IMR-90 (cell line): Measurements from ENCODE around the gene CLOCK.

Experiments
- CTCF ChIP-seq: conservative IDR thresholded peaks from 2 replicates; pipeline ENCODE4 v1.5.1; 2012; ENCODE audit warnings: mild to moderate bottlenecking, low read depth, low read length, improper control_type of control experiment
- ELK1 ChIP-seq: fragments of 150-350 bp; IDR thresholded peaks from 2 replicates; pipeline ENCODE4 v1.6.1; 2016; ENCODE audit warnings: low read depth, mild to moderate bottlenecking, low read length, moderate library complexity, borderline replicate concordance
- POLR2A ChIP-seq: IDR thresholded peaks from 2 replicates; pipeline ENCODE4 v1.6.1; 2012; ENCODE audit warnings: mild to moderate bottlenecking, low read depth, low read length
- RAD21 ChIP-seq: IDR thresholded peaks from 2 replicates; pipeline ENCODE4 v1.6.1; 2012; ENCODE audit warnings: low read length, improper control_type of control experiment
- USF2 ChIP-seq: fragments of 150-350 bp; IDR thresholded peaks from 2 replicates; pipeline ENCODE4 v1.6.1; 2017; ENCODE audit warnings: mild to moderate bottlenecking, antibody characterized with exemption, low read length, low read depth

- TF ChIP-seq CTCF = no peak
- no peak for TF ChIP-seq POLR2A
- no peak for TF ChIP-seq RAD21
- TF ChIP-seq USF2 = no peak
- no peak for TF ChIP-seq ELK1
Measured at GRCh38 chr4:55530167-55530566, 16.5 kb downstream of the CLOCK start.
